HepG2 (cell line): Measurements from ENCODE around the gene PYGB. TPM values are rescaled to one million over a fixed set of nuclear protein-coding genes. Genes with fewer than 3 reads are reported as not detected.

Source experiments
- ATAC-seq: fragments of 200-7000 bp; cut with Tn5 transposase; 3 replicates; pipeline ENCODE4 v1.9.1; 2020; ENCODE audit warnings: mild to moderate bottlenecking, moderate library complexity
- BruUV-seq: library from RNA; stranded (reverse); fragments of 400-500 nt; replicated peaks from 2 replicates; lab custom pipeline; 2021; lab: Mats Ljungman, UMichigan
- CTCF ChIA-PET: fragments of 300-600 bp; formaldehyde crosslinking; extraction: SDS; loops from one replicate; lab custom pipeline; 2021; ENCODE audit warnings: low total read pairs, inconsistent platforms, low intra/inter-chr PET ratio; lab: Yijun Ruan, JAX
- POLR2A ChIA-PET: fragments of 350-600 bp; sonication (Branson Sonifier 250); formaldehyde crosslinking; loops from one replicate; lab custom pipeline; 2020; ENCODE audit warnings: antibody characterized with exemption, inconsistent platforms; lab: Yijun Ruan, JAX
- DNase-seq: peaks from one replicate; pipeline ENCODE4 v3.0.0-alpha.2; 2015; ENCODE audit warnings: low spot score
- FAIRE-seq: peaks from 3 replicates; lab custom pipeline; 2011; peaks lifted over from hg19 to GRCh38; lab: Jason Lieb, UNC
- H2AFZ ChIP-seq: one replicate; pipeline ENCODE4 v1.6.1; 2011; ENCODE audit warnings: low read length, inconsistent platforms
- H3K27ac ChIP-seq: fragments of 300-600 bp; 3 replicates; pipeline ENCODE4 v1.8.0; 2011; ENCODE audit warnings: mixed run types, mild to moderate bottlenecking, mixed read lengths, low read length, inconsistent platforms; ENCODE audit not compliant: insufficient read depth; ENCODE audit errors: extremely low read length
- H3K27me3 ChIP-seq, 2 experiments: fragments of 200-600 bp in 1 of 2; 2 replicates in 1 of 2; 3 replicates in 1 of 2; pipeline versions ENCODE4 v1.6.0 to v1.8.0; 2011; ENCODE audit warnings: low read length in 2 of 2, mild to moderate bottlenecking in 2 of 2, moderate library complexity in 2 of 2, inconsistent platforms in 1 of 2; ENCODE audit not compliant: insufficient read depth in 2 of 2, control insufficient read depth in 1 of 2
- H3K36me3 ChIP-seq, 2 experiments: fragments of 200-600 bp in 1 of 2; replicated peaks in 1 of 2; 2 replicates in 1 of 2; 3 replicates in 1 of 2; pipeline versions ENCODE4 v1.5.1 to v1.8.0; 2011; ENCODE audit warnings: low read length in 2 of 2, inconsistent platforms in 1 of 2; ENCODE audit not compliant: insufficient read depth in 2 of 2, control insufficient read depth in 1 of 2
- H3K4me1 ChIP-seq: 2 replicates; pipeline ENCODE4 v1.5.1; 2012; ENCODE audit warnings: low read length, inconsistent platforms; ENCODE audit not compliant: insufficient read depth
- H3K4me2 ChIP-seq: 2 replicates; pipeline ENCODE4 v1.6.0; 2011; ENCODE audit warnings: low read depth, low read length, inconsistent platforms
- H3K4me3 ChIP-seq, 3 experiments: fragments of 200-600 bp in 1 of 3; sonication (generic), shearing (Covaris generic) in 1 of 3; replicated peaks in 1 of 3; 2 replicates each; pipeline ENCODE4 v1.5.1; 2011 to 2016; ENCODE audit warnings: low read length in 3 of 3, inconsistent platforms in 2 of 3, low read depth in 2 of 3, mild to moderate bottlenecking in 2 of 3, control low read depth in 1 of 3, mixed read lengths in 1 of 3; ENCODE audit not compliant: insufficient read depth in 1 of 3
- H3K79me2 ChIP-seq: one replicate; pipeline ENCODE4 v1.6.1; 2011; ENCODE audit warnings: low read length, inconsistent platforms; ENCODE audit not compliant: insufficient read depth
- H3K9ac ChIP-seq: 2 replicates; pipeline ENCODE4 v1.6.0; 2011; ENCODE audit warnings: mild to moderate bottlenecking, low read depth, low read length, inconsistent platforms; ENCODE audit not compliant: insufficient read depth
- H3K9me3 ChIP-seq: 2 replicates; pipeline ENCODE4 v1.5.1; 2012; ENCODE audit warnings: mild to moderate bottlenecking, low read length
- H4K20me1 ChIP-seq: 2 replicates; pipeline ENCODE4 v1.6.0; 2011; ENCODE audit warnings: inconsistent platforms, mild to moderate bottlenecking, low read length, moderate library complexity; ENCODE audit not compliant: insufficient read depth
- FLYWCH1 ChIP-seq: sonication (generic); formaldehyde crosslinking; IDR thresholded peaks from 2 replicates; pipeline ENCODE4 v1.8.1; 2023; ENCODE audit warnings: mild to moderate bottlenecking, missing genetic modification reagents
- FOSL1 ChIP-seq: sonication (generic); formaldehyde crosslinking; IDR thresholded peaks from 2 replicates; pipeline ENCODE4 v1.9.0; 2021; ENCODE audit warnings: missing genetic modification reagents, borderline replicate concordance
- HDAC1 ChIP-seq: sonication (generic); formaldehyde crosslinking; IDR thresholded peaks from 2 replicates; pipeline ENCODE4 v1.5.1; 2020; ENCODE audit warnings: mild to moderate bottlenecking, missing genetic modification reagents
- LRRFIP1 ChIP-seq: sonication (generic); formaldehyde crosslinking; conservative IDR thresholded peaks from 2 replicates; pipeline ENCODE4 v1.4.0; 2020; ENCODE audit warnings: missing genetic modification reagents
- NFKBIZ ChIP-seq: IDR thresholded peaks from 2 replicates; pipeline ENCODE4 v1.6.1; 2018; ENCODE audit warnings: missing genetic modification reagents, missing compliant biosample characterization
- NR2F6 ChIP-seq, 2 experiments: IDR thresholded peaks; 2 replicates each; pipeline ENCODE4 v1.6.1; 2016; ENCODE audit warnings: antibody characterized with exemption in 1 of 2, mild to moderate bottlenecking in 1 of 2
- PRMT3 ChIP-seq: sonication (generic); formaldehyde crosslinking; IDR thresholded peaks from 2 replicates; pipeline ENCODE4 v1.8.1; 2022; ENCODE audit warnings: low read depth, mild to moderate bottlenecking, moderate library complexity, missing genetic modification reagents, borderline replicate concordance
- SMAD3 ChIP-seq: sonication (generic); formaldehyde crosslinking; IDR thresholded peaks from 2 replicates; pipeline ENCODE4 v1.4.0; 2020; ENCODE audit warnings: missing genetic modification reagents
- TFDP2 ChIP-seq: sonication (generic); formaldehyde crosslinking; IDR thresholded peaks from 2 replicates; pipeline ENCODE4 v1.4.0; 2020; ENCODE audit warnings: missing genetic modification reagents
- ZNF629 ChIP-seq: sonication (generic); formaldehyde crosslinking; conservative IDR thresholded peaks from 2 replicates; pipeline ENCODE4 v1.5.0; 2020; ENCODE audit warnings: missing genetic modification reagents
- ZNF770 ChIP-seq: sonication (generic); formaldehyde crosslinking; IDR thresholded peaks from 2 replicates; pipeline ENCODE4 v1.5.0; 2020; ENCODE audit warnings: mild to moderate bottlenecking, missing genetic modification reagents
- ZNF772 ChIP-seq: sonication (generic); formaldehyde crosslinking; IDR thresholded peaks from 2 replicates; pipeline ENCODE4 v1.5.0; 2020; ENCODE audit warnings: mild to moderate bottlenecking, missing genetic modification reagents
- ZNF850 ChIP-seq: sonication (generic); formaldehyde crosslinking; conservative IDR thresholded peaks from 2 replicates; pipeline ENCODE4 v1.9.0; 2021; ENCODE audit warnings: mild to moderate bottlenecking, missing genetic modification reagents
- WGBS: methylation state at CpG from one replicate; pipeline ENCODE4 v1.1.6; 2017; ENCODE audit warnings: low lambda C conversion rate; 5-methylcytosine and 5-hydroxymethylcytosine counted together
- in situ Hi-C: cut with HindIII; loops from 2 replicates; pipeline ENCODE4 v1.10.0; 2017; ENCODE audit warnings: low pct_unique_long_range_greater_than_20kb; ENCODE audit not compliant: extremely low pct_ligation_motif_present
- intact Hi-C: fragments of 100-400 bp; cut with micrococcal nuclease; formaldehyde crosslinking; loops from one replicate; pipeline ENCODE4 v1.10.0; 2022; ENCODE audit not compliant: unreplicated experiment
- polyA plus RNA-seq, 8 experiments: library from polyadenylated mRNA; depleted of rRNA in 3 of 8; stranded (reverse) in 7 of 8; unstranded in 1 of 8; fragments of >200 nt; fragmentation: Illumina TruSeq in 4 of 8; extraction: Trizol in 4 of 8; gene quantifications; 2 replicates each; pipeline versions ENCODE4 v1.2.1 to v1.2.3, GENCODE V29; 2011 to 2016; ENCODE audit warnings: low read depth in 4 of 8, missing spikeins in 1 of 8, mixed read lengths in 1 of 8; ENCODE audit not compliant: insufficient read depth in 1 of 8
- total RNA-seq, 5 experiments: library from RNA; depleted of rRNA; stranded (reverse); fragments of >200 nt; fragmentation: Illumina TruSeq; extraction: Trizol; gene quantifications; 2 replicates each; pipeline ENCODE4 v1.2.3, GENCODE V29; 2016; ENCODE audit warnings: low read depth in 1 of 5
- TF ChIP-seq, protein P1 (sequence below): sonication (generic); formaldehyde crosslinking; IDR thresholded peaks from 2 replicates; pipeline ENCODE4 v1.4.0; 2020; ENCODE audit warnings: mild to moderate bottlenecking, missing genetic modification reagents
- TF ChIP-seq, protein P2 (sequence below): IDR thresholded peaks from 2 replicates; pipeline ENCODE4 v1.6.1; 2016

The PYGB gene
- total and polyA plus RNA-seq, 2 of the 13 experiments (the other 11 are each of a cell fraction or from before 2014, with no cell fraction given), result 24.2 to 86.3 TPM

- no peak for ATAC-seq
Observed at GRCh38 chr20:25203871-25204320, 44.0 kb upstream of the PYGB start.

More at GRCh38 chr20:25203871-25204320, 44.0 kb upstream of the PYGB start:
- Histone ChIP-seq H3K79me2 (peaks cover 65% of the 10 kb centered on the region), H3K9ac (no peak overlapping the region), H3K4me2 (no peak overlapping the region), H2AFZ (no peak overlapping the region), H3K27me3 (no peaks in the 10 kb centered on the region), H3K36me3 (peaks cover 4 to 5% of the 10 kb centered on the region in 2 experiments; a peak in 2 of 5 replicates), H3K4me3 (no peak overlapping the region), H3K9me3 (no peaks in the 10 kb centered on the region), H3K27ac (no peak overlapping the region), H3K4me1 (peaks cover 42% of the 10 kb centered on the region), H4K20me1 (peaks cover 8% of the 10 kb centered on the region; the same call in 1 of the 2 replicates)
- FAIRE-seq (no peak), DNase-seq (no peak)
- ChIA-PET CTCF (no interaction called here), POLR2A (interaction anchor here (0.6 kb wide), 1 partner anchor 9 kb away, joined by 4 read pairs; the partner anchor contains the start of gene ENTPD6)
- WGBS, result 87% methylated on average over 1 of the region's 1 CpG
- TF ChIP-seq SMAD3 (no peak), FLYWCH1 (CRISPR knock-in tag) (no peak), NFKBIZ (CRISPR knock-in tag) (no peak), LRRFIP1 (CRISPR knock-in tag) (no peak), HDAC1 (CRISPR knock-in tag) (no peak), FOSL1 (CRISPR knock-in tag) (no peak), ZNF772 (CRISPR knock-in tag) (no peak), TFDP2 (no peak), ZNF629 (CRISPR knock-in tag) (no peak), PRMT3 (CRISPR knock-in tag) (no peak), NR2F6 (IDR thresholded peaks at IDR 0.05) (no peak), NR2F6 (CRISPR knock-in tag; IDR thresholded peaks at IDR 0.05) (no peak), ZNF770 (CRISPR knock-in tag) (no peak), ZNF850 (CRISPR knock-in tag) (no peak)
- TF ChIP-seq, protein P1, sequence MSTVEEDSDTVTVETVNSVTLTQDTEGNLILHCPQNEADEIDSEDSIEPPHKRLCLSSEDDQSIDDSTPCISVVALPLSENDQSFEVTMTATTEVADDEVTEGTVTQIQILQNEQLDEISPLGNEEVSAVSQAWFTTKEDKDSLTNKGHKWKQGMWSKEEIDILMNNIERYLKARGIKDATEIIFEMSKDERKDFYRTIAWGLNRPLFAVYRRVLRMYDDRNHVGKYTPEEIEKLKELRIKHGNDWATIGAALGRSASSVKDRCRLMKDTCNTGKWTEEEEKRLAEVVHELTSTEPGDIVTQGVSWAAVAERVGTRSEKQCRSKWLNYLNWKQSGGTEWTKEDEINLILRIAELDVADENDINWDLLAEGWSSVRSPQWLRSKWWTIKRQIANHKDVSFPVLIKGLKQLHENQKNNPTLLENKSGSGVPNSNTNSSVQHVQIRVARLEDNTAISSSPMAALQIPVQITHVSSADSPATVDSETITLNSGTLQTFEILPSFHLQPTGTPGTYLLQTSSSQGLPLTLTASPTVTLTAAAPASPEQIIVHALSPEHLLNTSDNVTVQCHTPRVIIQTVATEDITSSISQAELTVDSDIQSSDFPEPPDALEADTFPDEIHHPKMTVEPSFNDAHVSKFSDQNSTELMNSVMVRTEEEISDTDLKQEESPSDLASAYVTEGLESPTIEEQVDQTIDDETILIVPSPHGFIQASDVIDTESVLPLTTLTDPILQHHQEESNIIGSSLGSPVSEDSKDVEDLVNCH (CRISPR knock-in tag), result no peak
- TF ChIP-seq, protein P2, sequence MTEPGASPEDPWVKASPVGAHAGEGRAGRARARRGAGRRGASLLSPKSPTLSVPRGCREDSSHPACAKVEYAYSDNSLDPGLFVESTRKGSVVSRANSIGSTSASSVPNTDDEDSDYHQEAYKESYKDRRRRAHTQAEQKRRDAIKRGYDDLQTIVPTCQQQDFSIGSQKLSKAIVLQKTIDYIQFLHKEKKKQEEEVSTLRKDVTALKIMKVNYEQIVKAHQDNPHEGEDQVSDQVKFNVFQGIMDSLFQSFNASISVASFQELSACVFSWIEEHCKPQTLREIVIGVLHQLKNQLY (CRISPR knock-in tag), result no peak
- no TSS peak for BruUV-seq
- in situ Hi-C loops, result no loop called here
- intact Hi-C loops, result no loop called here
